Skeletal muscle satellite cell (primary cell): ENCODE data around the gene SYT5. TPM values are rescaled to one million over a fixed set of nuclear protein-coding genes. Genes with fewer than 3 reads are reported as not detected.
"Not testable (repeated sequence)": the region's sequence is repeated elsewhere in the genome, so short reads cannot be mapped to it uniquely, and the experiment has no call there.

ENCODE experiments used
- H3K27me3 ChIP-seq: 2 replicates; pipeline ENCODE4 v1.7.0; 2013; ENCODE audit warnings: low read length; ENCODE audit not compliant: control insufficient read depth, insufficient read depth
- H3K36me3 ChIP-seq: 2 replicates; pipeline ENCODE4 v1.7.0; 2013; ENCODE audit warnings: mild to moderate bottlenecking, control low read depth, low read length; ENCODE audit not compliant: insufficient read depth
- H3K4me1 ChIP-seq: 2 replicates; pipeline ENCODE4 v1.7.0; 2013; ENCODE audit warnings: low read length; ENCODE audit not compliant: control insufficient read depth, insufficient read depth
- H3K4me2 ChIP-seq: 2 replicates; pipeline ENCODE4 v1.7.0; 2013; ENCODE audit warnings: mild to moderate bottlenecking, low read length
- H3K4me3 ChIP-seq: 2 replicates; pipeline ENCODE4 v1.7.0; 2013; ENCODE audit warnings: low read length
- H3K9ac ChIP-seq: 2 replicates; pipeline ENCODE4 v1.7.0; 2013; ENCODE audit warnings: mild to moderate bottlenecking, low read depth, low read length, moderate library complexity
- H3K9me3 ChIP-seq: replicated peaks from 2 replicates; pipeline ENCODE4 v1.7.0; 2013; ENCODE audit warnings: mild to moderate bottlenecking, control low read depth, low read length
- total RNA-seq: library from RNA; depleted of rRNA; stranded (reverse); fragments of >200 nt; gene quantifications from 2 replicates; pipeline ENCODE4 v1.2.3, GENCODE V29; 2012; rRNA removed

SYT5 gene
- total RNA-seq: 0.76 TPM in 1 of 2 replicates, not detected in the other

DNA sequence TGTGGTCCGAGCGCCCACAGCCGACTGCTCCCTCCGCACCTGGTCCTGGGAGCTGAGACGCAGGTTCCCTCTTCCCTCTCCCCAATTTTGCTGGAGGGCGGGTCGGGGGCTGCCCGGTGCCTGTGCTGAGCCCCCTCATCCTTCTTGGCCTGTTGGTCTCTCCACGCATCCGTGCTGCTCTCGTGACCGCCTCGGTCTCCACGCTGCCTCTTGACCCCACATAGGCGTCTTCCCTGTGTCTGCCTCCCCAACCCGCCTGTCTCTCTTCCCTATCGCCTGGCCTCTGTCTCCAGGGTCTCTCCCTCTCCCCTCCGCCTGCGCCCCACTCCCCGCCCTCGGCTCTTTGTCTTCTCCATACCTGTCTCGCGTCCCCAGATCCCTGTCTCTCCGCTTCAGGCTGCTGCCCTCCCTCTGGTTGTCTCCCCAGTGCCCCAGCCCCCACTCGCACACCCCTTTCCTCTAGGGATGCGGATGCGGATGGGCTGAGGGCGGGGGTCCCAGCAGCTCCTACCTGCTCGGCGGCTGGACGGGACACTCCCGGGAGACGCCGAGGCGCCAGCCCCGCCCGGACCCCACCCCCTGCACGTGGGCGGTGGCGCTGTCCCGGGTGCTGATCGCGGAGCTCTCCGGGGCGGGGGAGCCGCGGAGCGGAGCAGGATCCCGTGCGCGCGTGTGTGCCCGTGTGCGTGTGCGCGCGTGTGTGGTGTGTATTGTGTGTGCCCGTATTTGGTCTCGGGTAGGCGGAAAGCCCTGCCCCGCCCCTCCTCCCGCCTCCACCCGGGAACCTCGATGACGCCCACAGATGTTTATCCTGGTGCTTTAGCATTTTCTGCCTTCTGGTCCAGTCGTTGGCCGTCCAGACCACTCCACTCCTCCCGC lies at the start of gene SYT5:
TSS of gene SYT5 (minus strand) at position 684 of the 879 bp plus-strand sequence. CDS start 1,248 bp downstream, outside the sequence.
- peak within 1 kb of the TSS; percentile 56 for H3K4me3 ChIP-seq
- H3K9me3 ChIP-seq: no peaks in the 10 kb centered on the region
- H3K4me1 ChIP-seq: peaks cover 10% of the 10 kb centered on the region
- no peak within 1 kb of the TSS for H3K9ac ChIP-seq
- H3K4me2 ChIP-seq: peak within 1 kb of the TSS; percentile 76
- H3K36me3 ChIP-seq: no peaks in the 10 kb centered on the region
- H3K27me3 ChIP-seq: peaks cover 59% of the 10 kb centered on the region

DNA sequence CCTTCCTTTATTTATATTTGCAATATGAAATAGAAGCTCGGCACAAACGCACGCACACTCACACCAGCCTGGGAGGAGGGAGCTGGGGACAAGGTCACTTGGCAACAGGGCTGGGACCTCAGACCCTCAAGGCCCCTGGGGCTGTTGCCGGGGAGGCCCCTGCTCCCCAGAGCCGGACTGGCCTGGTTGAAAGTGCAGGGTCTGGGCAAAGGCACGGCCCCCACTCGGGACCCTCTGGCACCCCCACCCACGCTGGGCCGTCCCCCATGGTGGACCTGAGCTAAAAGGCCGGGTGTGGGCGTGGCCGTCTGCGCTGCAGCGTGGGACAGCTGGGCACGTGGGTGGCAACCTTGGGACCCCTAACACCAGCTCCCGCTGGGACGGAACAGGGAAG lies 49.7 kb upstream of the SYT5 start:
- Histone ChIP-seq H3K9ac (no peak overlapping the region), H3K36me3 (peaks cover 54% of the 10 kb centered on the region)

DNA sequence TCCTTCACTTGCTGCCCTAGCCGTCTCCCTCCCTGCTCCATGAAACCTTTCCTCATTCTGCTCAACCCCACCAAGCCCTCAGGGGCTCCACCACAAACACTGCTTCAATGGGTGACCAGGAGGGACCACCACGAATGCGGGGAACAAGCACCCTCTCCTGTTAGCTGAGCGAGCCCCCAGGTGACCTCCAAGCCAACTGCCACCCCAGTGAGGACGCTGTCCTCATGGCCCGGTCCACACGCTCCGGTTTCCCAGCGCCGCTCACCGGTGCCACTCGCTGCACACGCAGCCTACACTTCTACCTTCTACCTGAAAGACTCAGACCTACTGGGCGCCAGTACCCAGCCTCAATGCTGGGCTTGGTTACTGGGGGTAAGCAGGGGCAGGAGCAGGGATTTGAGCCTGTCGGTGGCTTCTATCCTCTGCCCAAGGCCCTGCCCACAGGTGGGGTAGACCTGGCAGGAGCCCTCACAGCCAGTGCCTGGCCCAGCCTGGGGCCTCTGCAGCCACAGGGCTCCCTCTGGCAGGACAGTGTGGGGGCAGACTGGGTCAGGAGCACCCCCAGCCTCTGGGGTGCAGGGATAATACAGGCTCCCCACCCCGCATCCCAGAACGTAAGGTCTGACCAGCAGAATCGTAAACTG lies 49.2 kb upstream of the SYT5 start:
- Histone ChIP-seq H3K9ac (no peak overlapping the region), H3K9me3 (no peaks in the 10 kb centered on the region), H3K4me2 (no peak overlapping the region), H3K36me3 (peaks cover 54% of the 10 kb centered on the region), H3K4me3 (no peak overlapping the region), H3K27me3 (no peaks in the 10 kb centered on the region), H3K4me1 (no peaks in the 10 kb centered on the region)

More for the DNA sequence above, 49.7 kb upstream of the SYT5 start:
- Histone ChIP-seq H3K9me3 (no peaks in the 10 kb centered on the region), H3K4me3 (no peak overlapping the region), H3K4me2 (no peak overlapping the region), H3K27me3 (no peaks in the 10 kb centered on the region), H3K4me1 (no peaks in the 10 kb centered on the region)

DNA sequence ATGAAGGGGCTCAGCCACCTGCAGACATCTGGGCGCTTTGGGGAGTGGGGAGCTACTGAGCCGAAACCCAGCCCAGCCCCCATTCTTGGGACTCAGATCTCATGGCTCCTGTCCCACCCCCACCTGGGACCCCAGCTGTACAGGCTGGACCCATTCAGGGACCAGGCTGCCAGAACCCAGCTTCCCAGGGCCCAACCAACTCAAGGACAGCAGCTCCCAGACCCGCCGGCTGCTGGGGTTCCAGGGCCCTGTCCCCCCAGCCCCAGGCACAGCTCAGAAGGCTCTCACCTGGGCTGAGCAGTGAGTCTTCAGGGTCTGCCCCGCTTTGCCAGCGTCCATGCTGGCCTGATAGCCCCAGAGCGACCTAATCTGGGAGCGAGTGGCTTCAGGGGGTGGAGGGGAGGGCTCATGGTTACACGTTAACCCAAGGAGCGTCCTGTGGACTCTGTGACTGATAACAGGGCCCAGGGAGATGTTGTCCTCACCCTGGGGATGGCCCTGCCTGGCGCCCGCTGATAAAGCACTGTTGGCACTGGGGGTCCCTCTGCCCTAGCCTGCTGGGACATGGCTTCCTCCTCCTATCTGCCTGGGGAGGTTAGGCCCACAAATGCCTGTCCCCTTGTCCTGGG lies 48.4 kb upstream of the SYT5 start, which contains the start of gene TMEM86B:
TSS of gene TMEM86B (minus strand) at position 361 of the 629 bp plus-strand sequence. CDS start at position 339, 22 bp downstream.
- no peaks in the 10 kb centered on the region for H3K27me3 ChIP-seq
- no peak within 1 kb of the TSS for H3K4me2 ChIP-seq
- H3K4me1 ChIP-seq: no peaks in the 10 kb centered on the region
- H3K4me3 ChIP-seq: no peak within 1 kb of the TSS
- no peaks in the 10 kb centered on the region for H3K9me3 ChIP-seq
- no peak within 1 kb of the TSS for H3K9ac ChIP-seq
- peaks cover 56% of the 10 kb centered on the region for H3K36me3 ChIP-seq

DNA sequence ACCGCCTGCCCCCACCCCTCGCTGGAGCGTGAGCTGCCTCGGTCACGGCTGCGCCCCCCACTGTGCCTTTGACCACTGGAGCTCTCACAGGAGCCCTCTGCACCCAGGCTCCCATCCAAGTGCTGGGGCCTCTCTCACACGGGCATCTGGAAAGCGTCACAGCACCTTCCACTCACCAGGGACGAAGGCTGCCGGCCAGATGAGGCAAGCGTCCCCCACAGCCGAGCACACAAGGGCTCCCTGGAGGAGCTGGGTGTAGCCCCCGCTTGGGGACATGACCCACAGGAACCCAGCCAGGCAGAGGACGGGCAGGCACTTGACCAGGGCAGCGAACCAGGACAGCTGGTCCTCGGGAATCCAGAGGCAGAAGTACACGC lies 47.9 kb upstream of the SYT5 start:
- H3K4me2 ChIP-seq: no peak overlapping the region
- H3K4me3 ChIP-seq: no peak overlapping the region
- no peak overlapping the region for H3K9ac ChIP-seq
- H3K9me3 ChIP-seq: no peaks in the 10 kb centered on the region
- H3K27me3 ChIP-seq: no peaks in the 10 kb centered on the region
- H3K4me1 ChIP-seq: no peaks in the 10 kb centered on the region
- H3K36me3 ChIP-seq: peaks cover 52% of the 10 kb centered on the region

DNA sequence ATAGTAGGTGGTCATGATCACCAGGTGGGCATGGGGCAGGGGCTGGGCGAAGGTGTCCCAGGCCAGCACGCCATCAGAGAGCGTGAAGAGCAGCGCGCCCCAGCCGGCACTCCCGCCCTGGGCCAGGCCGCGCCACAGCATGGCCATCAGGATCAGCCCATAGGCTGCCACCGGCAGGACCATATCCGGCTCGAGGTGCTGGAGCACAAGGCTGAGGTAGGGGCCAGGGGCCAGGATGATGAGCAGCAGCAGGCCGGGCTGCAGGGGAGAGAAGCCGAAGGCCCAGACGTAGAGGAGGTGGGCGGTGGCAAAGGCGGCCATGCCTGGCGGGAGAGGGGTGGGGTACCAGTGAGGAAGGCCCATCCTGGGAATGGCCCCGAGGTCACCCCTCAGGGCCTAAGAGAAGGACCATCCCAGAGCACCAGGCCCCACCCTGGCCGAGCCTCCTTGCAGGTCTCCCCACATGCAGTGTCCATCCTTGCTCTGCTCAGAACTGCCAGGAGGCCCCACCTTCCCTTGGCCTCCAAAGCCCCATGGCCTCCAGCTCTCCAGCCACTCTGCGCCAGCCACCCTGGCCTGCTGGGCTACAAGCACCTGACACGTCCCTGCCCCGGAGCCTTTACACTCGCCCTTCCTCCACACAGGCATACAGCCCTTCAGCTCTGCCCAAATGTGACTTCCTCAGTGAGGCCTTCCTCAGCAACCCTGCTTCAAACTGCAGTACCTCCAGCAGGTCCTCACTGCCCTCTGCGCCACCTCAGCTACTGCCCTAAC lies 47.3 kb upstream of the SYT5 start:
- Histone ChIP-seq H3K36me3 (peaks cover 47% of the 10 kb centered on the region), H3K4me1 (no peaks in the 10 kb centered on the region), H3K27me3 (no peaks in the 10 kb centered on the region), H3K9me3 (no peaks in the 10 kb centered on the region), H3K9ac (no peak overlapping the region), H3K4me2 (no peak overlapping the region), H3K4me3 (no peak overlapping the region)

DNA sequence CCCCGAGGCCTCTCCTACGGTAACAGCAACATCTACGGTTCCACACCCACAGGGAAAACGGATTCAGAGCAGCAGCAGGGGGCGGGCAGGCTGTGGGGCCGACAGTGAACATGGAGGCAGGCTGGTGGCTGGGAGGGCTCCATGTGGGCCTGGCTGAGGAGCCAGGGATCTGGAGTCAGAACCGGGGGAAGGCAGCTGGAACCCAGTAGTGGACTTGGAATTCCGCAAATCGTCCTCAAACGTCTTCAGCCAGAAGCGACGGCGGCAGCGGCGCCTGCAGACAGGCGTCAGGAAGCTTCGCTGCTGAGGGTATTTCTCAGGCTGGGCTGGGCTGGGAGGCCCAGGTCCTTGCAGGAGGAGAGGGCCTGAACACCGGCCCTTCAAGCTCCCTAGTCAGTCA lies 46.7 kb upstream of the SYT5 start:
- peaks cover 41% of the 10 kb centered on the region for H3K36me3 ChIP-seq
- no peak overlapping the region for H3K4me2 ChIP-seq
- no peak overlapping the region for H3K4me3 ChIP-seq
- no peaks in the 10 kb centered on the region for H3K9me3 ChIP-seq
- H3K27me3 ChIP-seq: no peaks in the 10 kb centered on the region
- no peak overlapping the region for H3K9ac ChIP-seq
- H3K4me1 ChIP-seq: no peaks in the 10 kb centered on the region

DNA sequence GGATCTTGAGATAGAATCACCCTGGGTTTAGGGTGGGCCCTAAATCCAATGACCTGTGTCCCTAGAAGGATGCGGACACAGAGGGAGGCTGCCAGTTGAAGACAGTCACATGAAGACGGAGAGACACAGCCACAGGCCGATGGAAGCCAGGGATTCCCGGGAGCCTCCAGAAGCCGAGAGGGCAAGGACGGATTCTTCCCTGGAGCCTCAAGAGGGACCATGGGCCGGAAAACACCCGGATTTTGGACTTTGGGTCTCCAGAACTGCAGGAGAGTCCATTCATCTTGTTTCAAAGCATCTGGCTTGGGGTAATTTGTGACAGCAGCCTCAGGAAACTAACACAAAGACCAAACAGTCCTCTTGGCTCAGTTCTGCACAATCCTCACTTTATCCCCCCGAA lies 46.2 kb upstream of the SYT5 start:
- Histone ChIP-seq H3K9me3 (no peaks in the 10 kb centered on the region), H3K4me1 (no peaks in the 10 kb centered on the region), H3K4me2 (no peak overlapping the region), H3K27me3 (no peaks in the 10 kb centered on the region), H3K36me3 (peaks cover 36% of the 10 kb centered on the region), H3K4me3 (no peak overlapping the region), H3K9ac (no peak overlapping the region)

DNA sequence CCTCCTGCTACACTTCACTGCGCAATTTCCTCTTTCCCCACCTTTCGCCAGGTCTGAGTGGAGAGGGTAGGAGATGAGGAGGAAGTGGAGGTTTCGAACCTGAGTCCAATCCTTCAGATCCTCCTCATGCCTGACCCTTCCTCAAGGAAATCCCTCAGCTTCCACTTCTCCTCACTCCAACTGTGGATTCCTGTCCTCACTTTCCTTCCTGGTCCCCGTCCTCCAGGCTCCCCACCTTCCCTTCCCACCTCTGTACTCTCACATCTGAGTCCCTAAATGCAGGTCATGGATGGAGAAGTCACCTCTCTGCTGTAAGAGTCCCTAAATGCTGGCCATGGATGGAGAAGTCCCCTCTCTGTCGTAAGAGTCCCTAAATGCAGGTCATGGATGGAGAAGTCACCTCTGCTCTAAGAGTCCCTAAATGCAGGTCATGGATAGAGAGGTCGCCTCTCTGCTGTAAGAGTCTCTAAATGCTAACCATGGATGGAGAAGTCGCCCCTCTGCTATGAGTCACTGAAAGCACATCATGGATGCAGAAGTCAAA lies 45.4 kb upstream of the SYT5 start:
- Histone ChIP-seq H3K4me3 (no peak overlapping the region), H3K4me1 (no peaks in the 10 kb centered on the region), H3K4me2 (no peak overlapping the region), H3K9me3 (no peaks in the 10 kb centered on the region), H3K27me3 (no peaks in the 10 kb centered on the region), H3K9ac (no peak overlapping the region), H3K36me3 (peaks cover 31% of the 10 kb centered on the region)

DNA sequence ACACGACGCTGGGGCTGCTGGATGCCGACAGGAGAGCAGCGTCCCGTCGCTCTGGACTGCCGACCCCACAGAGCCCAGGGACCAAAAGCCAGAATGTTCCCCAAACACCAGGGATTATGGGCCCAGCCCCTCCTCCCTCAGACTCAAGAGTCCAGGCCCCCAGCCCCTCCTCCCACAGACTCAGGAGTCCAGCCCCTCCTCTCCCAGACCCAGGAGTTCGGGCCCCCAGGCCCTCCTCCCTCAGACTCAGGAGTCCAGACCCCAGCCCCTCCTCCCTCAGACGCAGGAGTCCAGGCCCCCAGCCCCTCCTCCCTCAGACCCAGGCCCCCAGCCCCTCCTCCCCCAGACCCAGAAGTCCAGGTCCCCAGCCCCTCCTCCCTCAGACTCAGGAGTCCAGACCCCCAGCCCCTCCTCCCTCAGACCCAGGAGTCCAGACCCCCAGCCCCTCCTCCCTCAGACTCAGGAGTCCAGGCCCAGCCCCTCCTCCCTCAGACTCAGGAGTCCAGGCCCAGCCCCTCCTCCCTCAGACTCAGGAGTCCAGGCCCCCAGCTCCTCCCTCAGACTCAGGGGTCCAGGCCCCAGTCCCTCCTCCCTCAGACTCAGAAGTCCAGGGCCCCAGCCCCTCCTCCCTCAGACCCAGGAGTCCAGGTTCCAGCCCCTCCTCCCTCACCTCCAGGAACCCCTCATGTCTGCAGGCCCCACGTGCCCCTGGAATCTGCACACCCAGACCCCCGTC lies 44.8 kb upstream of the SYT5 start:
- H3K9ac ChIP-seq, H3K27me3 ChIP-seq, H3K4me3 ChIP-seq, H3K9me3 ChIP-seq, H3K4me2 ChIP-seq, H3K4me1 ChIP-seq: not testable (repeated sequence)
- peaks cover 31% of the 10 kb centered on the region for H3K36me3 ChIP-seq
